GM12864 (cell line): ENCODE data around the gene LONRF3.

Experiments used
- DNase-seq: peaks from one replicate; pipeline ENCODE4 v3.0.0-alpha.2; 2011; ENCODE audit warnings: low read depth
- H3K4me3 ChIP-seq: 2 replicates; pipeline ENCODE4 v1.5.1; 2011; ENCODE audit warnings: mild to moderate bottlenecking, low read depth, low read length, control low read depth
- TF ChIP-seq, protein P1 (sequence below): IDR thresholded peaks from 2 replicates; pipeline ENCODE4 v1.5.1; 2011; ENCODE audit warnings: low read depth, mild to moderate bottlenecking, moderate library complexity, low read length, control low read depth, inconsistent platforms; ENCODE audit errors: missing control alignments

LONRF3 gene

DNA sequence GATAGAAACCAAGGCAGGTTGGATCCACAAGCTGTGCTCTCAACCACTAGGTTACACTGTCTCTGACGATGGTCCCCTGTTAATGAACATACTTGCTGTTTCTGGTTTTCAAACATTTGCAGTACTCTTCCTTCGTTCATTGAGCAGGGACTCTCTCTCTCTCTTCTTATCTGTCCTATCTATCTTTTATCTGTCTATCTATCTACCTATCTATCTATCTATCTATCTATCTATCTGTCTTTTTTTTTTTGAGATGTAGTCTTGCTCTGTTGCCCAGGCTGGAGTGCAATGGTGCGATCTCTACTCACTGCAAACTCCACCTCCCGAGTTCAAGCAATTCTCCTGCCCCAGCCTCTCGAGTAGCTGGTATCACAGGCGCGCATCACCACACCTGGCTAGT, 89.0 kb downstream of the LONRF3 start:
- no peak overlapping the region for H3K4me3 ChIP-seq
- DNase-seq, result no peak
- TF ChIP-seq, protein P1, sequence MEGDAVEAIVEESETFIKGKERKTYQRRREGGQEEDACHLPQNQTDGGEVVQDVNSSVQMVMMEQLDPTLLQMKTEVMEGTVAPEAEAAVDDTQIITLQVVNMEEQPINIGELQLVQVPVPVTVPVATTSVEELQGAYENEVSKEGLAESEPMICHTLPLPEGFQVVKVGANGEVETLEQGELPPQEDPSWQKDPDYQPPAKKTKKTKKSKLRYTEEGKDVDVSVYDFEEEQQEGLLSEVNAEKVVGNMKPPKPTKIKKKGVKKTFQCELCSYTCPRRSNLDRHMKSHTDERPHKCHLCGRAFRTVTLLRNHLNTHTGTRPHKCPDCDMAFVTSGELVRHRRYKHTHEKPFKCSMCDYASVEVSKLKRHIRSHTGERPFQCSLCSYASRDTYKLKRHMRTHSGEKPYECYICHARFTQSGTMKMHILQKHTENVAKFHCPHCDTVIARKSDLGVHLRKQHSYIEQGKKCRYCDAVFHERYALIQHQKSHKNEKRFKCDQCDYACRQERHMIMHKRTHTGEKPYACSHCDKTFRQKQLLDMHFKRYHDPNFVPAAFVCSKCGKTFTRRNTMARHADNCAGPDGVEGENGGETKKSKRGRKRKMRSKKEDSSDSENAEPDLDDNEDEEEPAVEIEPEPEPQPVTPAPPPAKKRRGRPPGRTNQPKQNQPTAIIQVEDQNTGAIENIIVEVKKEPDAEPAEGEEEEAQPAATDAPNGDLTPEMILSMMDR, result no peak

DNA sequence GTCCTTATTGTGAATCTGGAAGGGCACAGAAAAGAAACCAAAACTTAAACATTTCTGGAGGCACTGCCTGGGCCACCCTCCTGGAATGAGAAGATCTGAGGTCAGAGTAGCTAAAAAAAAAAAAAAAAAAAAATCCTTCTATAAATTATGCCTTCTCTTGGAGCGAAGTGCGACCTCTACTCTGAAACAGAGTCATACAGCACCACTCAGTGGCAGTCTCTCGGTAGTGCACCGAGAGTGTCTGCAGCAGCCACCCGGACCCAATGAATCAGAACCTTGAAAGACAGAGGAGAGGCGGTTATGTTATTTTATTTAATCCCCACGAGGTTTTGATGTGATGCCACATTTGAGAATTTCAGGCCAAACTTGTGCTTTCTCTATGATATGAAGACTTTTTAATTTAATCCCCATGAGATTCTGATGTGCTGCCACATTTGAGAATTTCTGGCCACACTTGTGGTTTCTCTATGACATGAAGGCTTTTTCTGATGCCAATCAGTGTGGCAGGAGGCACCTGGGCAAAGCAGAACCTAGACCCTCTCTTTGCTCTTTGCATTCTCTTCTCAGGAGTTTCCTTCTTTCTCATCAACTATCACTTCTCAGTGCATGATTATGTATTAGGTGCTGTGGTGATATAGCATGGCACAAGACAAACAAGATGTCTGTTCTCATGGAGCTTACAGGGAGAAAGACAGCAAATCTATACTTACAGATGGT, 92.8 kb downstream of the LONRF3 start:
- no peak overlapping the region for H3K4me3 ChIP-seq
- DNase-seq, result no peak
- TF ChIP-seq, protein P1, result peak; percentile 58
